ENCODE results near the gene PTPN9. TPM values are rescaled to one million over a fixed set of nuclear protein-coding genes. Genes with fewer than 3 reads are reported as not detected.

PTPN9 gene
- total RNA-seq, 6 experiments from 2014 or later: 27.9 to 36.3 (median 33.6) TPM

DNA sequence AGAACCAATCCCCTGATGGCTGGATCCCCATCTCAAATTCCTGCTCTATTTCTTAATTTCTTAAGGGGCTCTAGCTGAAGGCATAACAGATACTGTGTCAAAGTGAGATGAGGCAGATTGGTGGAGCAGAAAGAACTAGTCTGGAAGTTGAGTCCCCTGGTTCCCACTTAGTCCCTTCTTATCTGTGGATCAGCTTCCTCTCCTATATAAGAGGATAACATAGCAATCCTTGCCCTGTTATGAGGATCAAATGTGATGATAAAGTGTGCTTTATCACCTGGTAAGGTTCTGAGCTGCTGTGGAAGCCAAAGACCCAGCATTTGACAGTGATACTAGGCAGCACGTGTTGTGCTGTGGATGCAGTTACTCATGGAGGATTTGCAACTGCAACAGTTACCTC, 119.5 kb downstream of the PTPN9 start:
- TF ChIP-seq, protein P1, sequence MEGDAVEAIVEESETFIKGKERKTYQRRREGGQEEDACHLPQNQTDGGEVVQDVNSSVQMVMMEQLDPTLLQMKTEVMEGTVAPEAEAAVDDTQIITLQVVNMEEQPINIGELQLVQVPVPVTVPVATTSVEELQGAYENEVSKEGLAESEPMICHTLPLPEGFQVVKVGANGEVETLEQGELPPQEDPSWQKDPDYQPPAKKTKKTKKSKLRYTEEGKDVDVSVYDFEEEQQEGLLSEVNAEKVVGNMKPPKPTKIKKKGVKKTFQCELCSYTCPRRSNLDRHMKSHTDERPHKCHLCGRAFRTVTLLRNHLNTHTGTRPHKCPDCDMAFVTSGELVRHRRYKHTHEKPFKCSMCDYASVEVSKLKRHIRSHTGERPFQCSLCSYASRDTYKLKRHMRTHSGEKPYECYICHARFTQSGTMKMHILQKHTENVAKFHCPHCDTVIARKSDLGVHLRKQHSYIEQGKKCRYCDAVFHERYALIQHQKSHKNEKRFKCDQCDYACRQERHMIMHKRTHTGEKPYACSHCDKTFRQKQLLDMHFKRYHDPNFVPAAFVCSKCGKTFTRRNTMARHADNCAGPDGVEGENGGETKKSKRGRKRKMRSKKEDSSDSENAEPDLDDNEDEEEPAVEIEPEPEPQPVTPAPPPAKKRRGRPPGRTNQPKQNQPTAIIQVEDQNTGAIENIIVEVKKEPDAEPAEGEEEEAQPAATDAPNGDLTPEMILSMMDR (IDR thresholded peaks at IDR 0.05): no peak
- no peaks in the 10 kb centered on the region; the same call in none of the 2 replicates for H3K27me3 Mint-ChIP-seq (ENCODE audit: insufficient read depth)
- H3K9me3 Mint-ChIP-seq: no peaks in the 10 kb centered on the region
- H3K4me3 Mint-ChIP-seq: no peak overlapping the region
- peaks cover 28% of the 10 kb centered on the region for H3K4me1 Mint-ChIP-seq (ENCODE audit: low read depth)
- no peak for DNase-seq
- H3K27ac Mint-ChIP-seq: no peak overlapping the region
- no peaks in the 10 kb centered on the region; the same call in 1 of the 2 replicates for H3K36me3 Mint-ChIP-seq (ENCODE audit: low read depth)

GRCh38 chr15:75456710-75457109, 122.4 kb downstream of the PTPN9 start:
- peaks cover 38% of the 10 kb centered on the region for H3K4me1 Mint-ChIP-seq (ENCODE audit: low read depth)
- peaks cover 6% of the 10 kb centered on the region for H3K27me3 Mint-ChIP-seq (ENCODE audit: insufficient read depth)
- H3K27ac Mint-ChIP-seq: peak overlapping the region; percentile 93
- DNase-seq: peak; percentile 29
- TF ChIP-seq, protein P1 (IDR thresholded peaks at IDR 0.05): no peak
- peak overlapping the region; percentile 92 for H3K4me3 Mint-ChIP-seq
- no peaks in the 10 kb centered on the region for H3K36me3 Mint-ChIP-seq (ENCODE audit: low read depth)
- H3K9me3 Mint-ChIP-seq: no peaks in the 10 kb centered on the region

- peak overlapping the region; percentile 92 for H3K4me3 Mint-ChIP-seq
- no peaks in the 10 kb centered on the region for H3K36me3 Mint-ChIP-seq (ENCODE audit: low read depth)
- peak overlapping the region; percentile 93 for H3K27ac Mint-ChIP-seq
- peaks cover 35% of the 10 kb centered on the region for H3K4me1 Mint-ChIP-seq (ENCODE audit: low read depth)
- no peaks in the 10 kb centered on the region for H3K9me3 Mint-ChIP-seq
- DNase-seq: peak; percentile 47
- TF ChIP-seq, protein P1 (IDR thresholded peaks at IDR 0.05): no peak
- peaks cover 6% of the 10 kb centered on the region for H3K27me3 Mint-ChIP-seq (ENCODE audit: insufficient read depth)
Measured at GRCh38 chr15:75455982-75456531, 123.1 kb downstream of the PTPN9 start.

DNA sequence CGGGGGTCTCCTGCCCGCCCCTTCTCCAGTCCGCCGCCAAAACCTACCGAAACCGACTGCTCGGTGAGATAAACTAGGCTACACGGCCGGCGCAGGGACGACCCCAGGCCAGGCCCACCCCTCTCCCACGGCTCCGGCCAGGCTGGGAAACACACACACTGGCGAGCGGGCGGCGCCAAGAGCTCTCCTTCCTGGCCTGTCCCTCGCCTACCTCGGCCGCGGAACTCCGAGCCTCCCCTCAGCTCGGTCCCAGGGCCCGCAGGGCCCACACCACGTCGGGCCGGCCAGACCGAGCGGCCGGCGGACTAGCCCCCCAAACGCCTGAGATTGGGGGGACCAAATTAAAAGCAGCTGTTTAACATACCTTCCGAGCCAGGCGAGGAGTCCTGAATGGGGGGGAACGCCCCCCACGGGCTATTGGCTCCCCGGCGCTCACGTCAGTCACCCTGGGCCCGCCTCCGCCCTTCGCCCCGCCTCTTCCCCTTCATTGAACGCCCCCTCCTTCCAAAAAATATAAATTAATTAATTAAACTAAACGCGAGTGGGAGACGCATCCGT, 123.6 kb downstream of the PTPN9 start:
- Mint-ChIP-seq H3K4me1 (ENCODE audit: low read depth) (peaks cover 36% of the 10 kb centered on the region), H3K4me3 (peak overlapping the region; percentile 92), H3K27ac (peak overlapping the region; percentile 93), H3K9me3 (no peaks in the 10 kb centered on the region), H3K27me3 (ENCODE audit: insufficient read depth) (peaks cover 6% of the 10 kb centered on the region), H3K36me3 (ENCODE audit: low read depth) (no peaks in the 10 kb centered on the region)
- DNase-seq: peak; percentile 59
- TF ChIP-seq, protein P1 (IDR thresholded peaks at IDR 0.05): no peak

DNA sequence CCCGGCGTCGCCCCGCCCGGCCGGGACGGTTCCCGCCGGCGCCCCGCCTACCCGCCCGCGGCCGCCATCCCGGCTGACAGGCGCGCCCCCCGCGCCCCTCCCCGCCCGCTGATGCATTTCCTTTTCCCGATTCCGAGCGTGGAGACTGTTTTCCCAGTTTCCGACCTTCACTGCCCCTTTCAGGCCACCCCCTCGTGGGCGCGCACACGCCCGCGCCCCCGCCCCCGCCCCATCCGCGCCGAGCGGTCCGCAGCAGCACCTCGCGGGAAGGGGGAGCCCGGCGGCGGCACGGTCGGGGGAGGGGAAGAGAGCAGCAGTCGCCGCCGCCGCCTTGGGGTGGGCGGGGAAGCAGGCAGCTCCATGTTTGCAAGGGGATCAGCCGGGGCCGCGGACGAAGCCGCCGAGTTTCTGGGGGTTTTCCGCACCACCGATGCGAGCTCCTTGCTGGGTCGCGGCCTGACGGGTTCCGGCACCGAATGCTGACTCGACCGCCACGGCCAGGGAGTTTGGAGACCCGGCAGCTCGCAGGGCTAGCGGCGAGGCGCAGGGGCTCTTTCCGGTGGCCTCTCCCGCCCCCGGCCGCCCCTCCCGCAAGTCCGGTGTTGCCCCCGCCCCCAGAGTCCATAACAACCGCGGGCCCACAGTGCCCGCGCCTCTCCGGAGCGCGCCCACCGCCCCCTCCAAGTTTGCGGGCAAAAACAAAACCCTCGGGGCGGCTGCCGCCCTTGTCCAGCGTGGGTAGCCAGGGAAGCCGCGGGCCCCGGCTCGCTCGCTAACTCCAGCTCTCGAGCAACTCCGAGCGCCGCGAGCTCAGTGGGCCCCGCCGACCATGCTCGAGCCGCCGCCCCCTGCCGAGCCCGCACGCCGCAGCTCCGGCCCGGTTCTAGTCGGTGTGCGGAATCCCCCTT, 124.4 kb downstream of the PTPN9 start:
- TF ChIP-seq, protein P1 (IDR thresholded peaks at IDR 0.05): no peak
- H3K27ac Mint-ChIP-seq: peak overlapping the region; percentile 93

More for the DNA sequence above, 124.4 kb downstream of the PTPN9 start:
- Mint-ChIP-seq H3K27me3 (ENCODE audit: insufficient read depth) (peaks cover 6% of the 10 kb centered on the region), H3K4me1 (ENCODE audit: low read depth) (peaks cover 44% of the 10 kb centered on the region), H3K4me3 (peak overlapping the region; percentile 92), H3K9me3 (no peaks in the 10 kb centered on the region), H3K36me3 (ENCODE audit: low read depth) (no peaks in the 10 kb centered on the region)
- peak; percentile 42 for DNase-seq

Data from HFFc6 (cell line).